ENCODE data around the gene ARHGEF7. TPM values are rescaled to one million over a fixed set of nuclear protein-coding genes. Genes with fewer than 3 reads are reported as not detected.

Gene ARHGEF7
- total RNA-seq, 1 experiment from 2014 or later = 46.2 TPM

- H3K79me2 ChIP-seq (ENCODE audit: insufficient read depth, low read length) = peaks cover 98% of the 10 kb centered on the region
These were observed 99.0 kb downstream of the ARHGEF7 start for GRCh38 chr13:111213964-111214726.

More at GRCh38 chr13:111213964-111214726, 99.0 kb downstream of the ARHGEF7 start:
- ATAC-seq (no peak), DNase-seq (ENCODE audit: low read depth, low spot score) (no peak)
- Histone ChIP-seq H3K4me3 (replicated peaks in 1 of 2; ENCODE audit: low read depth in 1 of 2, low read length in 2 of 2) (no peak overlapping the region), H4K20me1 (ENCODE audit: insufficient read depth) (peaks cover 13% of the 10 kb centered on the region; the same call in 1 of the 2 replicates), H3K9me2 (ENCODE audit: insufficient read depth) (no peaks in the 10 kb centered on the region), H3K4me2 (ENCODE audit: low read length) (no peak overlapping the region), H3K9me3 (ENCODE audit: control insufficient read depth in 1 of 2, insufficient read depth in 1 of 2, low read depth in 1 of 2, low read length in 2 of 2) (no peaks in the 10 kb centered on the region), H3K27ac (ENCODE audit: low read depth, low read length) (no peak overlapping the region), H2AFZ (ENCODE audit: low read depth, low read length, poor library complexity, severe bottlenecking) (no peak overlapping the region), H3K4me1 (ENCODE audit: control insufficient read depth in 1 of 2, insufficient read depth in 2 of 2, low read length in 2 of 2) (peaks cover 10 to 20% of the 10 kb centered on the region in 2 experiments), H3K9ac (ENCODE audit: low read length) (no peak overlapping the region), H3K36me3 (ENCODE audit: control insufficient read depth in 1 of 2, insufficient read depth in 2 of 2, low read length in 2 of 2) (no peaks in the 10 kb centered on the region), H3K27me3 (ENCODE audit: insufficient read depth, low read length) (no peaks in the 10 kb centered on the region)
- CTCF ChIA-PET = interaction anchor here (0.5 to 2.1 kb wide), 2 partner anchors 10 to 147 kb away, joined by 3 to 8 read pairs; no protein-coding TSS in a partner anchor
- BruUV-seq (replicated peaks) = no TSS peak
- POLR2A ChIA-PET = no interaction called here
- intact Hi-C loops (cut with micrococcal nuclease) = no loop called here
- TF ChIP-seq CEBPB (IDR thresholded peaks at IDR 0.05; ENCODE audit: low read depth) (no peak), ZFX (IDR thresholded peaks at IDR 0.05) (no peak), ATF3 (IDR thresholded peaks at IDR 0.05) (no peak), YY1 (IDR thresholded peaks at IDR 0.05; ENCODE audit: extremely low read depth, insufficient replicate concordance, low read depth, low read length) (no peak), REST (IDR thresholded peaks at IDR 0.05; ENCODE audit: low read depth) (no peak), CTCF (IDR thresholded peaks at IDR 0.05 in 2 of 3, conservative IDR thresholded peaks at IDR 0.05 in 1 of 3; ENCODE audit: borderline replicate concordance in 1 of 3, insufficient read depth in 1 of 3, low read depth in 2 of 3, low read length in 2 of 3) (no peak), EGR1 (IDR thresholded peaks at IDR 0.05; ENCODE audit: low read depth) (no peak), SRF (IDR thresholded peaks at IDR 0.05; ENCODE audit: low read depth) (no peak), RAD21 (IDR thresholded peaks at IDR 0.05; ENCODE audit: low read depth) (no peak), CBX3 (IDR thresholded peaks at IDR 0.05; ENCODE audit: low read depth) (no peak), FOSL1 (IDR thresholded peaks at IDR 0.05; ENCODE audit: low read depth) (no peak)
- RAD21 ChIA-PET (ENCODE audit: low non-redundant PET in 1 of 2, low total read pairs in 2 of 2, uncharacterized antibody in 2 of 2, unreplicated experiment in 2 of 2) = no interaction called here
